ENCODE measurements around the gene JMJD4.

- TF ChIP-seq CTCF (conservative IDR thresholded peaks at IDR 0.05; ENCODE audit: low read depth, low read length): no peak
- TF ChIP-seq EZH2 (IDR thresholded peaks at IDR 0.05; ENCODE audit: borderline replicate concordance, low read depth, low read length, poor library complexity, severe bottlenecking): no peak
These were observed 3.7 kb upstream of the JMJD4 start for GRCh38 chr1:227738820-227739219.
